ENCODE results near the gene PCLAF. TPM values are rescaled to one million over a fixed set of nuclear protein-coding genes. Genes with fewer than 3 reads are reported as not detected.
A peak's percentile ranks its signal among the peaks of the same experiment; 100 is the strongest.

PCLAF gene
- total and polyA plus RNA-seq, 2 donors (not counting 1 experiment from before 2014, with no cell fraction given), result 0.42 to 0.92 TPM

GRCh38 chr15:64426845-64427465 lies 45.7 kb upstream of the PCLAF start:
- WGBS (ENCODE audit: insufficient coverage), result 80% methylated on average over 1 of the region's 7 CpGs
- intact Hi-C loops (cut with micrococcal nuclease), result loop anchor here (1.0 to 5.0 kb wide), 2 partner anchors 225 to 301 kb away; no protein-coding TSS in a partner anchor

More at GRCh38 chr15:64426845-64427465, 45.7 kb upstream of the PCLAF start:
- Mint-ChIP-seq H3K4me3 (no peak overlapping the region), H3K27ac (no peak overlapping the region), H3K27me3 (no peaks in the 10 kb centered on the region), H3K9me3 (ENCODE audit: insufficient read depth) (no peaks in the 10 kb centered on the region), H3K4me1 (peaks cover 9% of the 10 kb centered on the region)
- H3K79me2 ChIP-seq (ENCODE audit: control insufficient read depth, insufficient read depth, low read length), result no peaks in the 10 kb centered on the region
- H3K9ac ChIP-seq (ENCODE audit: low read length), result no peak overlapping the region
- no peaks in the 10 kb centered on the region for H3K9me3 ChIP-seq (ENCODE audit: control extremely low read depth in 1 of 3, control insufficient read depth in 2 of 3, insufficient read depth in 1 of 3, low read length in 2 of 3)
- no peak overlapping the region for H3K4me3 ChIP-seq (ENCODE audit: control extremely low read depth in 1 of 5, extremely low read depth in 1 of 5, insufficient read depth in 1 of 5, low read depth in 2 of 5, low read length in 4 of 5)
- no peak for ATAC-seq (ENCODE audit: low read depth)
- peak; percentile 24 for DNase-seq
- no peak overlapping the region for H3K27ac ChIP-seq (ENCODE audit: low read length in 2 of 2)
- peaks cover 13 to 56% of the 10 kb centered on the region in 2 experiments for H3K36me3 ChIP-seq (replicated peaks in 1 of 2; ENCODE audit: control extremely low read depth in 1 of 2, control insufficient read depth in 1 of 2, extremely low read depth in 1 of 2, insufficient read depth in 2 of 2, low read length in 1 of 2)
- no peaks in the 10 kb centered on the region for H3K27me3 ChIP-seq (replicated peaks in 1 of 4; ENCODE audit: control extremely low read depth in 1 of 4, control insufficient read depth in 3 of 4, insufficient read depth in 4 of 4, low read length in 3 of 4)
- H4K20me1 ChIP-seq (ENCODE audit: control insufficient read depth, insufficient read depth, low read length, poor library complexity, severe bottlenecking), result no peaks in the 10 kb centered on the region
- H3K4me2 ChIP-seq (replicated peaks; ENCODE audit: low read depth, low read length, poor library complexity, severe bottlenecking), result no peak overlapping the region
- CTCF ChIA-PET, result interaction anchor here (0.6 to 4.8 kb wide), 9 partner anchors 29 to 673 kb away, joined by 3 to 30 read pairs (median 4); no protein-coding TSS in a partner anchor
- H3K4me1 ChIP-seq (ENCODE audit: control insufficient read depth in 2 of 2, insufficient read depth in 2 of 2, low read length in 2 of 2), result no peaks in the 10 kb centered on the region
- POLR2A ChIA-PET, result no interaction called here
- TF ChIP-seq CTCF (IDR thresholded peaks at IDR 0.05) (no peak), EZH2 (IDR thresholded peaks at IDR 0.05; ENCODE audit: borderline replicate concordance, insufficient read depth, low read depth, low read length, poor library complexity, severe bottlenecking) (no peak)
- no peak overlapping the region for H2AFZ ChIP-seq (ENCODE audit: insufficient read depth, low read depth, low read length, poor library complexity, severe bottlenecking)

Data from B cell (primary cell).